MM.1S (cell line): ENCODE data around the gene QPCT.

ENCODE experiments used
- DNase-seq: peaks from one replicate; pipeline ENCODE4 v3.0.0-alpha.2; 2015
- H2AFZ ChIP-seq: fragments of 300-600 bp; sonication (generic); 2 replicates; pipeline ENCODE4 v1.6.0; 2016; ENCODE audit warnings: antibody characterized with exemption, low read length
- H3F3A ChIP-seq: fragments of 300-600 bp; sonication (generic); 2 replicates; pipeline ENCODE4 v1.6.1; 2016; ENCODE audit warnings: mild to moderate bottlenecking, antibody characterized with exemption, low read length, moderate library complexity, mixed read lengths; ENCODE audit not compliant: insufficient read depth
- H3K27ac ChIP-seq: fragments of 300-600 bp; sonication (generic); 2 replicates; pipeline ENCODE4 v1.5.1; 2016; ENCODE audit warnings: mild to moderate bottlenecking, low read length
- H3K27me3 ChIP-seq: fragments of 300-600 bp; sonication (generic); replicated peaks from 2 replicates; pipeline ENCODE4 v1.6.0; 2016; ENCODE audit warnings: low read length; ENCODE audit not compliant: insufficient read depth
- H3K36me3 ChIP-seq: fragments of 300-600 bp; sonication (generic); replicated peaks from 2 replicates; pipeline ENCODE4 v1.6.1; 2016; ENCODE audit warnings: mild to moderate bottlenecking, low read length, mixed read lengths; ENCODE audit not compliant: insufficient read depth
- H3K4me1 ChIP-seq: fragments of 300-600 bp; sonication (generic); 2 replicates; pipeline ENCODE4 v1.6.1; 2016; ENCODE audit warnings: low read length, mixed read lengths
- H3K4me2 ChIP-seq: fragments of 300-600 bp; sonication (generic); 2 replicates; pipeline ENCODE4 v1.6.0; 2016; ENCODE audit warnings: low read depth, low read length
- H3K4me3 ChIP-seq: fragments of 300-600 bp; sonication (generic); 2 replicates; pipeline ENCODE4 v1.5.1; 2016; ENCODE audit warnings: low read length, mixed read lengths
- H3K79me2 ChIP-seq: fragments of 300-600 bp; sonication (generic); 2 replicates; pipeline ENCODE4 v1.6.1; 2016; ENCODE audit warnings: mixed run types, low read length, mixed read lengths
- H3K9ac ChIP-seq: fragments of 300-600 bp; sonication (generic); 2 replicates; pipeline ENCODE4 v1.6.1; 2016; ENCODE audit warnings: low read length, mixed read lengths
- H3K9me2 ChIP-seq: fragments of 300-600 bp; sonication (generic); replicated peaks from 2 replicates; pipeline ENCODE4 v1.6.1; 2016; ENCODE audit warnings: mild to moderate bottlenecking, low read length, mixed read lengths; ENCODE audit not compliant: insufficient read depth
- H3K9me3 ChIP-seq: fragments of 300-600 bp; sonication (generic); replicated peaks from 2 replicates; pipeline ENCODE4 v1.6.1; 2016; ENCODE audit warnings: mild to moderate bottlenecking, low read length, mixed read lengths; ENCODE audit not compliant: insufficient read depth
- H4K20me1 ChIP-seq: fragments of 300-600 bp; sonication (generic); 2 replicates; pipeline ENCODE4 v1.6.1; 2016; ENCODE audit warnings: mild to moderate bottlenecking, low read length, moderate library complexity, mixed read lengths; ENCODE audit not compliant: insufficient read depth
- EZH2 ChIP-seq: fragments of 300-600 bp; sonication (generic); optimal IDR thresholded peaks from 2 replicates; pipeline ENCODE3; 2017; ENCODE audit warnings: low read depth, mild to moderate bottlenecking, antibody characterized with exemption, low read length, mixed read lengths
- EZH2phosphoT487 ChIP-seq: fragments of 300-600 bp; sonication (generic); IDR thresholded peaks from 2 replicates; pipeline ENCODE4 v1.6.1; 2018; ENCODE audit warnings: antibody characterized with exemption, low read length
- TF ChIP-seq, protein P1 (sequence below): fragments of 300-600 bp; sonication (generic); IDR thresholded peaks from 2 replicates; pipeline ENCODE4 v1.5.1; 2016; ENCODE audit warnings: antibody characterized with exemption, low read length, mixed read lengths

Gene QPCT

DNA sequence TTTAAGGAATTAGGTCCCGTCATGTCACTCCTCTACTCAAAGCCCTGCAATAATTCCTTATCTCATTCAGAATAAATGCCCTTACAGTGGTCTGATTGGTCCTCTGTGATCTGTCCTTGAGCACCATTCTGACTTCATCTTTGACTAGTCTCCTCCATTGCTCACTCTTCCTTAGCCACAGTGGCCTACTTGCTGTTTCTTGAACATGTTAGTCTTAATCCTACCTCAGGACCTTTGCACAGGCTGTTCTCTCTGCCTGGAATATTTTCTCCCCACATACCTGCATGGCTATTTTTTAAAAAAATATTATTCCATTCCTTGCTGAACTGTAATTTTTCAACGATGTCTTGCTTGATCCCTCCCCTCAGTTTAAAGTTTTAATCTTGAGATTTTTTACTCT, 48.0 kb downstream of the QPCT start:
- no peak overlapping the region for H3K27ac ChIP-seq
- no peak overlapping the region for H3K4me3 ChIP-seq
- H3K4me1 ChIP-seq = peaks cover 91% of the 10 kb centered on the region
- H3F3A ChIP-seq = peaks cover 54% of the 10 kb centered on the region
- no peaks in the 10 kb centered on the region for H3K9me3 ChIP-seq
- no peak overlapping the region for H3K4me2 ChIP-seq
- H3K9me2 ChIP-seq = no peaks in the 10 kb centered on the region
- H3K9ac ChIP-seq = no peak overlapping the region
- H3K79me2 ChIP-seq = peaks cover 75% of the 10 kb centered on the region
- no peaks in the 10 kb centered on the region for H4K20me1 ChIP-seq
- no peak for DNase-seq
- no peak overlapping the region for H2AFZ ChIP-seq
- no peaks in the 10 kb centered on the region for H3K36me3 ChIP-seq
- no peak for TF ChIP-seq EZH2phosphoT487
- no peaks in the 10 kb centered on the region for H3K27me3 ChIP-seq

DNA sequence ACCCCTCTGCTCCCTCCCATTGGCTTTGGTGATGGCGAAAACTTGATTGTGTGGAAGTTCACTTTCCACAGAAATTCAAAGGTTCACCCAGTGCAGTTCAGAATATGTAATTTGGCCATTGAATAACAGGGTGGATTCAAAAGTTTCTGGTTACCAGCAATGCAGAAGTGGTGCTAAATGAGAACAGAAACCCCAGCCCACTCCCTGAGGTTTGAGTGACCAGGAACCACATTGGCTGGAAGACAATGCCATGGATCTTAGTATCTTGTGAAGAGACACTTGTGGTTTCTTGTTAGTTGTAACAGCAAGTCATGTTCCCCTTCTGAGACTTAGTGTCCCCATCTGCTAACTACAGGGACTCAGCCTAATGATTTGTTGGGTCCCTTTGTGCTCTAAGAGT, 49.8 kb downstream of the QPCT start:
- Histone ChIP-seq H3K36me3 (no peaks in the 10 kb centered on the region), H3F3A (peaks cover 47% of the 10 kb centered on the region), H3K27me3 (no peaks in the 10 kb centered on the region), H3K4me3 (no peak overlapping the region), H3K9ac (peak overlapping the region; percentile 12; the same call in 1 of the 2 replicates), H3K79me2 (peaks cover 56% of the 10 kb centered on the region), H3K27ac (peak overlapping the region; percentile 42; the same call in 1 of the 2 replicates), H4K20me1 (no peaks in the 10 kb centered on the region), H2AFZ (no peak overlapping the region), H3K9me2 (no peaks in the 10 kb centered on the region), H3K9me3 (no peaks in the 10 kb centered on the region), H3K4me2 (peak overlapping the region; percentile 13), H3K4me1 (peaks cover 77% of the 10 kb centered on the region)
- DNase-seq = peak; percentile 72
- TF ChIP-seq EZH2phosphoT487 (no peak), EZH2 (no peak)
- TF ChIP-seq, protein P1, sequence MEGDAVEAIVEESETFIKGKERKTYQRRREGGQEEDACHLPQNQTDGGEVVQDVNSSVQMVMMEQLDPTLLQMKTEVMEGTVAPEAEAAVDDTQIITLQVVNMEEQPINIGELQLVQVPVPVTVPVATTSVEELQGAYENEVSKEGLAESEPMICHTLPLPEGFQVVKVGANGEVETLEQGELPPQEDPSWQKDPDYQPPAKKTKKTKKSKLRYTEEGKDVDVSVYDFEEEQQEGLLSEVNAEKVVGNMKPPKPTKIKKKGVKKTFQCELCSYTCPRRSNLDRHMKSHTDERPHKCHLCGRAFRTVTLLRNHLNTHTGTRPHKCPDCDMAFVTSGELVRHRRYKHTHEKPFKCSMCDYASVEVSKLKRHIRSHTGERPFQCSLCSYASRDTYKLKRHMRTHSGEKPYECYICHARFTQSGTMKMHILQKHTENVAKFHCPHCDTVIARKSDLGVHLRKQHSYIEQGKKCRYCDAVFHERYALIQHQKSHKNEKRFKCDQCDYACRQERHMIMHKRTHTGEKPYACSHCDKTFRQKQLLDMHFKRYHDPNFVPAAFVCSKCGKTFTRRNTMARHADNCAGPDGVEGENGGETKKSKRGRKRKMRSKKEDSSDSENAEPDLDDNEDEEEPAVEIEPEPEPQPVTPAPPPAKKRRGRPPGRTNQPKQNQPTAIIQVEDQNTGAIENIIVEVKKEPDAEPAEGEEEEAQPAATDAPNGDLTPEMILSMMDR = no peak

DNA sequence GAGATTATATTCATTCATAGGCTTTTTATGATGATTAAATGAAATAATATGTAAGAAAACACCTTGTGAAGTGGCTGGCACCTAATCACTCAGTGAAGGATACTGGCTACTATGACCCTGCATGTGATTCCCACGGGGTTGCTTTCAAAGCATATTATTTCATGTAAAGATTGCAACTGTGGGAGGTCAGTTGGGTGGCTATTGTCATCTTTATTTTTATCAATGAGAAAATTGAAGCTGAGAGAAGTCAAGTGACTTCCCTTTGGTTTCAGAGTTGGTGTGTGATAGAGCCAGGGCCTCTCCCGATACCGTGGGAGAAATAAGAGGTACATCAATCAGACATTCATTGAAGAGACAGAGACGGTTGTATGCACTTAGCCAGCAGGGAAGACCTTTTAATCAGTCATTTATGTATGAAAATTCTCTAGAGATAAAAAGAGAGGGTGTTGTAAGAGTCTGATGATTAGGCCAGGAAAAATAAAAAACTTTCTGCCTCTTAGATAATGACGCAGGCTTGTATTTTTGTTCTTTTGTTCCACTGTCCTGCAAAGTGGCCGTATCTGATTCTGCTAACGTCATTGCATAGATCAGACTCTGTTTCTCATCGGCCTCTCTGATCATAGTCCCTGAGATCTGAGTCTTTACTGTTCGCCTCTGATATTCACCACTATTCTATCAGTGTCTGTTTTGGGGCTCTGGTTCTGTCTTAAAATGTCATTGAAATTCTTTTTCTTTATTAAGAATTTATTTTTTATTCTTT, 50.5 kb downstream of the QPCT start:
- TF ChIP-seq EZH2phosphoT487 = no peak
- no peak for TF ChIP-seq EZH2
- TF ChIP-seq, protein P1 = no peak
- no peaks in the 10 kb centered on the region for H3K36me3 ChIP-seq

More for the DNA sequence above, 50.5 kb downstream of the QPCT start:
- Histone ChIP-seq H3K9ac (peak overlapping the region; percentile 12; the same call in 1 of the 2 replicates), H3K4me2 (peak overlapping the region; percentile 13), H4K20me1 (no peaks in the 10 kb centered on the region), H3K4me1 (peaks cover 70% of the 10 kb centered on the region), H3K27ac (peak overlapping the region; percentile 42; the same call in 1 of the 2 replicates), H3K79me2 (peaks cover 53% of the 10 kb centered on the region), H3F3A (peaks cover 40% of the 10 kb centered on the region), H3K9me3 (no peaks in the 10 kb centered on the region), H2AFZ (no peak overlapping the region), H3K27me3 (no peaks in the 10 kb centered on the region), H3K4me3 (no peak overlapping the region), H3K9me2 (no peaks in the 10 kb centered on the region)
- no peak for DNase-seq
